VCaP (cell line): ENCODE data around the gene VSIR.

Source experiments
- H3K27ac ChIP-seq: fragments of 450-650 bp; 2 replicates; pipeline ENCODE4 v1.5.1; 2017
- TF ChIP-seq, protein P1 (sequence below): fragments of 450-650 bp; conservative IDR thresholded peaks from 2 replicates; pipeline ENCODE4 v1.5.1; 2017; ENCODE audit warnings: mild to moderate bottlenecking, moderate library complexity

VSIR gene

GRCh38 chr10:71746344-71747037, 26.8 kb downstream of the VSIR start:
- no peak overlapping the region for H3K27ac ChIP-seq
- TF ChIP-seq, protein P1, sequence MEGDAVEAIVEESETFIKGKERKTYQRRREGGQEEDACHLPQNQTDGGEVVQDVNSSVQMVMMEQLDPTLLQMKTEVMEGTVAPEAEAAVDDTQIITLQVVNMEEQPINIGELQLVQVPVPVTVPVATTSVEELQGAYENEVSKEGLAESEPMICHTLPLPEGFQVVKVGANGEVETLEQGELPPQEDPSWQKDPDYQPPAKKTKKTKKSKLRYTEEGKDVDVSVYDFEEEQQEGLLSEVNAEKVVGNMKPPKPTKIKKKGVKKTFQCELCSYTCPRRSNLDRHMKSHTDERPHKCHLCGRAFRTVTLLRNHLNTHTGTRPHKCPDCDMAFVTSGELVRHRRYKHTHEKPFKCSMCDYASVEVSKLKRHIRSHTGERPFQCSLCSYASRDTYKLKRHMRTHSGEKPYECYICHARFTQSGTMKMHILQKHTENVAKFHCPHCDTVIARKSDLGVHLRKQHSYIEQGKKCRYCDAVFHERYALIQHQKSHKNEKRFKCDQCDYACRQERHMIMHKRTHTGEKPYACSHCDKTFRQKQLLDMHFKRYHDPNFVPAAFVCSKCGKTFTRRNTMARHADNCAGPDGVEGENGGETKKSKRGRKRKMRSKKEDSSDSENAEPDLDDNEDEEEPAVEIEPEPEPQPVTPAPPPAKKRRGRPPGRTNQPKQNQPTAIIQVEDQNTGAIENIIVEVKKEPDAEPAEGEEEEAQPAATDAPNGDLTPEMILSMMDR = no peak

- H3K27ac ChIP-seq = no peak overlapping the region
- TF ChIP-seq, protein P1 = no peak
These were observed 27.6 kb downstream of the VSIR start for GRCh38 chr10:71745664-71746250.

- H3K27ac ChIP-seq = no peak overlapping the region
- TF ChIP-seq, protein P1 = no peak
These were observed 28.2 kb downstream of the VSIR start for GRCh38 chr10:71744897-71745663.

GRCh38 chr10:71743866-71744265, 29.5 kb downstream of the VSIR start:
- TF ChIP-seq, protein P1 = no peak
- H3K27ac ChIP-seq = no peak overlapping the region

DNA sequence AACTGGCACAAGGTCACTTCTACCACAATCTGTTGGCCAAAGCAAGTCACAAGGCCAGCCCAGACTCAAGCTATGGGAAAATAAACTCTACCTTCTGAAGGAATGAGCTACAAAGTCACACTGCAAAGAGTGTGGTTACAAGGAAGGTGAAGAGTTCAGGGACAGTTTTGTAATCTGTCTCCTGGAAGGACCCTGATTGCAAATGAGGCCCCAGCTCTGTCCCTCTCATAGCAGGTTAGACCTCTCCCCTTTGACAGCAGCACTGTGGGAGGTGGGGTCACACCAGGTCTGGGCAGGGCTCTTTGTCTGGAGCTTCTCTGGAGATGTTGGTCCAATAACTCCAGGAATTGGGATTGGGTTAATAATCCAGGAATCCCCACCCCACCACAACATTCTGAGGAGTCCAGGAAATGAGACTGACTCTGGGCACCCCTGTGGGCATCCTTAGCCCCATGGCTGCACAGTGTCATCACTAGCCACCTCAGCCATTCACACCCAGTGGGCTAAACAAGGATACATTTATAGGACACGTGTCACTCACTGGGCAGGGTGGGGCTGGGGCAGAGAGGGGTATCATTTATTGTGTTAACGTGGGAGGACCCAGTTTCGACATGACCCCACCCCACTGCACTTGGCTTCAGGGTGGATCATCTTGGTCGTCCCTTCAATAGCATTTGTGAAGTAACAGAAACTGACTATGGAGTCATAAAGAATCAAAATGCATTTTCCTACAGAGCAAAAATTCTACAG, 30.1 kb downstream of the VSIR start:
- H3K27ac ChIP-seq = no peak overlapping the region
- TF ChIP-seq, protein P1 = no peak

DNA sequence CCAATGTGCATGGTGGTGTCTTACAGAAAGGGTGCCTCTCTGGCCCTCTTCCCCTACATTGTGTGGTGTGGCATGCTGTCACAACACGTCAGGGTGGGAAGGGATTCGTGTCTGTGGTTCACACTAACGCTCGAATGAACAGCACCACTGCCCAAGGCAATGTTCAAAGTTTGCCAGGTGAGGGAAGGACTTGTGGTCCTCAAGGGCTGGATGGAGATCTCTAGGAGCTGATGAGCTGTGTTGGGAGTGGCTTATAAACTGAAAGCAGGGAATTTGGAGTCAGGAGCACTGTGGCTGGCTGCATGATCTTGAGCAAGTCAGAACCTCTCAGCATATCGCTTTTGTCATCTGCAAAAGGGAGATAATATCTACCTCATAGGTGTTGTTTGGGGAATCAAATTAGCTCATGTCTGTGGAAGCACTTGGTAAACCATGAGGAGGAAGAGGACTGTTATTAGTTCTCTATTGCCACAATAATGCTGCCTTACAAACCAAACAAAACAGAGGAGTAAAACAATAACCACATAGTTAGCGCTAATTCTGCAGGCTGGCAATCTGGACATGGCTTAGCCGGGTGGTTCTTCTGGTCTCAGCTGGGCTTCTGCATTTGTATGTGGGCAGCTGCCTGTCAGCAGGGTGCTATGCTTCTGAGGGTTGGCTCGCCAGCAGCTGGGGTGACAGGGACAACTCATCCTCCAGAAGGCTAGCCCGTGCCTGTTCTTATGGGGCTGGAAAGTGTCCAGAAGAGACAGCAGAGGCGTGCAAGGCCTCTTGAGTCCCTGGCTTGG, 30.8 kb downstream of the VSIR start:
- H3K27ac ChIP-seq = no peak overlapping the region
- TF ChIP-seq, protein P1 = no peak
